Ovary (tissue), 9 donors: Measurements from ENCODE around the gene DENND2A. TPM values are rescaled to one million over a fixed set of nuclear protein-coding genes. Genes with fewer than 3 reads are reported as not detected.

ENCODE experiments used
- DNase-seq, 5 donors: peaks; one replicate each; pipeline ENCODE4 v3.0.0-alpha.2; 2019 to 2020
- H3K27ac ChIP-seq, 2 donors: fragments of 200-600 bp; one replicate each; pipeline versions ENCODE4 v1.5.1 to v1.8.0; 2019 to 2022
- H3K27me3 ChIP-seq: fragments of 200-600 bp; one replicate; pipeline ENCODE4 v1.8.0; 2022
- H3K36me3 ChIP-seq: fragments of 200-600 bp; sonication (generic); one replicate; pipeline ENCODE4 v1.5.1; 2019
- H3K4me1 ChIP-seq: one replicate; pipeline ENCODE4 v1.8.1; 2013; ENCODE audit warnings: mild to moderate bottlenecking, moderate library complexity; ENCODE audit not compliant: insufficient read depth
- H3K4me3 ChIP-seq: fragments of 200-600 bp; sonication (generic); one replicate; pipeline ENCODE4 v1.5.1; 2017
- H3K9me3 ChIP-seq, 2 donors: fragments of 200-600 bp in 1 of 2; sonication (generic) in 1 of 2; one replicate each; pipeline versions ENCODE4 v1.5.1 to v1.8.1; 2013 to 2019; ENCODE audit warnings: mild to moderate bottlenecking in 1 of 2, moderate library complexity in 1 of 2
- CTCF ChIP-seq, 3 donors: fragments of 450-650 bp in 2 of 3; fragments of 200-600 bp in 1 of 3; IDR thresholded peaks; one replicate each; pipeline versions ENCODE4 v1.5.1 to v1.8.0; 2016 to 2022; ENCODE audit warnings: antibody characterized with exemption in 3 of 3, mild to moderate bottlenecking in 1 of 3
- EP300 ChIP-seq: sonication (generic); formaldehyde crosslinking; IDR thresholded peaks from one replicate; pipeline ENCODE4 v1.6.1; 2017; ENCODE audit warnings: antibody characterized with exemption
- POLR2A ChIP-seq: fragments of 450-650 bp; IDR thresholded peaks from one replicate; pipeline ENCODE4 v1.6.1; 2017; ENCODE audit warnings: antibody characterized with exemption, mild to moderate bottlenecking, moderate library complexity
- WGBS, 3 donors: extraction: QIAGEN DNeasy Blood & Tissue Kit in 1 of 3; methylation state at CpG; one replicate each; pipeline versions ENCODE4 v1.1.5 to v1.1.7; 2013 to 2017; 5-methylcytosine and 5-hydroxymethylcytosine counted together
- intact Hi-C, 4 donors: fragments of 100-400 bp; cut with DNase I; formaldehyde crosslinking; loops; one replicate each; pipeline versions ENCODE4 v1.11.0 to v1.15.1; 2022 to 2023
- polyA plus RNA-seq, 2 donors: library from polyadenylated mRNA; stranded (reverse); fragments of 200-250 nt in 1 of 2; fragments of 350-450 nt in 1 of 2; fragmentation: Illumina TruSeq in 1 of 2; extraction: RNeasy Lipid Tissue Mini Kit (QIAGEN cat#74804) in 1 of 2; gene quantifications; one replicate each; pipeline ENCODE4 v1.2.3, GENCODE V29; 2013 to 2014
- total RNA-seq, 7 donors: library from RNA; depleted of rRNA in 2 of 7; stranded (reverse); fragments of >200 nt in 2 of 7; fragmentation: NEBNext Ultra II Directional in 3 of 7; extraction: Animal tissue kit (Norgen Biotek cat#: 25700) in 3 of 7; gene quantifications; one replicate each; pipeline versions ENCODE4 v1.1.0 to v1.2.4, GENCODE V29; 2016 to 2023
- donor health status: DM: no; HTN: no; CAD: no; lungs with moderate emphysema.
- donor health status: DM: no; HTN: no; CAD: no.
- donor health status: Bipolar disorder and iron deficiency.
- donor health status: DM: yes; HTN: yes; CAD: no.
- donor health status: DM: no; HTN: no; CAD: no.
- donor health status: DM: yes; HTN: yes; CAD: no.

Gene DENND2A
- total and polyA plus RNA-seq, 9 donors, result 9.8 to 61.8 (median 36.1) TPM

GRCh38 chr7:140685407-140686087 lies 44.9 kb upstream of the DENND2A start:
- Histone ChIP-seq H3K27ac (no peak overlapping the region), H3K9me3 (no peaks in the 10 kb centered on the region), H3K4me3 (no peak overlapping the region), H3K4me1 (no peaks in the 10 kb centered on the region), H3K36me3 (no peaks in the 10 kb centered on the region), H3K27me3 (no peaks in the 10 kb centered on the region)
- DNase-seq, result no peak
- intact Hi-C loops, result no loop called here
- TF ChIP-seq EP300, result no peak
- no peak for TF ChIP-seq POLR2A
- no peak for TF ChIP-seq CTCF (IDR thresholded peaks at IDR 0.05)
- 69 to 77% (median 76%) methylated on average over 10 of the region's 10 CpGs for WGBS, 3 donors

GRCh38 chr7:140684066-140684950 lies 43.7 kb upstream of the DENND2A start:
- no peak overlapping the region for H3K4me3 ChIP-seq
- H3K27ac ChIP-seq, result no peak overlapping the region
- 88 to 90% (median 89%) methylated on average over 20 of the region's 20 CpGs for WGBS, 3 donors
- TF ChIP-seq EP300 (no peak), POLR2A (no peak), CTCF (IDR thresholded peaks at IDR 0.05) (no peak)
- no peaks in the 10 kb centered on the region for H3K9me3 ChIP-seq
- H3K27me3 ChIP-seq, result no peaks in the 10 kb centered on the region
- intact Hi-C loops, result no loop called here
- no peaks in the 10 kb centered on the region for H3K4me1 ChIP-seq
- no peaks in the 10 kb centered on the region for H3K36me3 ChIP-seq
- DNase-seq, result no peak

GRCh38 chr7:140683657-140684056 lies 43.0 kb upstream of the DENND2A start:
- Histone ChIP-seq H3K4me3 (no peak overlapping the region), H3K27me3 (no peaks in the 10 kb centered on the region), H3K27ac (no peak overlapping the region), H3K36me3 (no peaks in the 10 kb centered on the region), H3K9me3 (no peaks in the 10 kb centered on the region), H3K4me1 (no peaks in the 10 kb centered on the region)
- DNase-seq, result no peak
- no peak for TF ChIP-seq CTCF (IDR thresholded peaks at IDR 0.05)
- no peak for TF ChIP-seq POLR2A
- TF ChIP-seq EP300, result no peak
- intact Hi-C loops, result no loop called here
- 83 to 94% (median 92%) methylated on average over 3 of the region's 3 CpGs for WGBS, 3 donors

- 89 to 98% (median 92%) methylated on average over 3 of the region's 3 CpGs for WGBS, 3 donors
- intact Hi-C loops, result no loop called here
- no peak overlapping the region for H3K27ac ChIP-seq
- H3K4me1 ChIP-seq, result no peaks in the 10 kb centered on the region
- no peak for DNase-seq
- no peaks in the 10 kb centered on the region for H3K27me3 ChIP-seq
- TF ChIP-seq EP300 (no peak), POLR2A (no peak), CTCF (IDR thresholded peaks at IDR 0.05) (no peak)
- no peak overlapping the region for H3K4me3 ChIP-seq
- no peaks in the 10 kb centered on the region for H3K9me3 ChIP-seq
- no peaks in the 10 kb centered on the region for H3K36me3 ChIP-seq
Observed at GRCh38 chr7:140681766-140682165, 41.2 kb upstream of the DENND2A start.
